Sigmoid colon (tissue), 7 donors: ENCODE measurements around the gene NXPH4. TPM values are rescaled to one million over a fixed set of nuclear protein-coding genes. Genes with fewer than 3 reads are reported as not detected.

ENCODE experiments used
- DNase-seq: peaks from one replicate; pipeline ENCODE4 v3.0.0-alpha.2; 2019
- H3K27ac ChIP-seq, 4 donors: fragments of 200-600 bp; sonication (generic); one replicate each; pipeline ENCODE4 v1.5.1; 2016 to 2019; ENCODE audit warnings: mild to moderate bottlenecking in 1 of 4
- H3K27me3 ChIP-seq, 3 donors: fragments of 200-600 bp; sonication (generic); one replicate each; pipeline ENCODE4 v1.5.1; 2019; ENCODE audit warnings: mild to moderate bottlenecking in 1 of 3
- H3K36me3 ChIP-seq, 4 donors: fragments of 200-600 bp; sonication (generic); one replicate each; pipeline ENCODE4 v1.5.1; 2016 to 2019
- H3K4me1 ChIP-seq, 4 donors: fragments of 200-600 bp; sonication (generic); one replicate each; pipeline ENCODE4 v1.5.1; 2017 to 2019
- H3K4me3 ChIP-seq, 4 donors: fragments of 200-600 bp; sonication (generic); one replicate each; pipeline ENCODE4 v1.5.1; 2017 to 2019; ENCODE audit warnings: mild to moderate bottlenecking in 2 of 4, moderate library complexity in 1 of 4
- H3K9me3 ChIP-seq, 4 donors: fragments of 200-600 bp in 3 of 4; sonication (generic) in 3 of 4; one replicate each; pipeline versions ENCODE4 v1.5.1 to v1.6.1; 2013 to 2019
- CTCF ChIP-seq, 4 experiments: fragments of 450-650 bp in 3 of 4; fragments of 200-600 bp in 1 of 4; IDR thresholded peaks; one replicate each; pipeline ENCODE4 v1.5.1; 2016 to 2019; ENCODE audit warnings: antibody characterized with exemption in 4 of 4, mild to moderate bottlenecking in 3 of 4, moderate library complexity in 2 of 4
- EP300 ChIP-seq, 4 donors: sonication (generic); formaldehyde crosslinking; IDR thresholded peaks; one replicate each; pipeline ENCODE4 v1.6.1; 2017; ENCODE audit warnings: antibody characterized with exemption in 4 of 4
- POLR2A ChIP-seq, 2 donors: fragments of 450-650 bp; IDR thresholded peaks; one replicate each; pipeline ENCODE4 v1.6.1; 2016; ENCODE audit warnings: antibody characterized with exemption in 2 of 2, mild to moderate bottlenecking in 2 of 2, moderate library complexity in 2 of 2
- POLR2AphosphoS5 ChIP-seq, 4 donors: sonication (generic); formaldehyde crosslinking; IDR thresholded peaks; one replicate each; pipeline ENCODE4 v1.6.1; 2017; ENCODE audit warnings: antibody characterized with exemption in 4 of 4
- WGBS, 2 donors: extraction: QIAGEN DNeasy Blood & Tissue Kit; methylation state at CpG; one replicate each; pipeline ENCODE4 v1.1.7; 2013; 5-methylcytosine and 5-hydroxymethylcytosine counted together
- intact Hi-C: fragments of 100-400 bp; cut with DNase I; formaldehyde crosslinking; loops from one replicate; pipeline ENCODE4 v1.15.1; 2023
- polyA plus RNA-seq, 3 donors: library from polyadenylated mRNA; stranded (reverse); fragments of 200-250 nt; gene quantifications; one replicate each; pipeline ENCODE4 v1.2.3, GENCODE V29; 2013
- total RNA-seq, 4 donors: library from RNA; depleted of rRNA; stranded (reverse); fragments of >200 nt; gene quantifications; one replicate each; pipeline ENCODE4 v1.1.0, GENCODE V29; 2016
- donor health status: healthy with polysubstance abuse.
- donor health status: Bipolar disorder and iron deficiency.
- donor health status: healthy.

Gene NXPH4
- total and polyA plus RNA-seq, 7 donors: 0.13 TPM; not detected in 6

DNA sequence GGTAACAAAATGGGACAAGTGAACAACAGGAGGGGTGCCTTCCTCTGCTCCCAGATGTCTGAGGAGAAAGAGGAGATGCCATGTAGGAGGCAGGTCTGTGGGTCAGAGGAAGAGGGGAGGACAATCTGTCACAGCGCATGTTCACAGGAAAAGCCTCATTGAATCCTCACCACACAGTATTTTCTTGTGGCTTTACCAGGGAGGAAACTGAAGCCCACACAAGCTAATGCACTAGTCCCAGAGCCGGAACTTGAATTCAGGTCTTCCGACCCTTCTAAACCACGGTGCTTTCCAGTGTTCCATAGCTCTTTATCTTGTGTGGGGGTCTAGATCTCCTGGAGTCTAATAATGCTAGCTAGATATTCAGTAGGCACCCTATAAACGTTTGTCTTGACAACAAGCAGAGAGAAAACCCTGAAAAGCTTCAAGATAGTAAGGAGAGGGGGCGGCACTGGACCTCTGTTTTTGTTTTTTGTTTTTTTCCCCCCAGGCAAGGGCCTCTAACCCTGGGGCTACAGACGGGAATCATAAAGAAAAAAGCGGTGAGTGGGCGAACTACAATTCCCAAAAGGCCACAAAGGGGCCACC is 12.5 kb downstream of the NXPH4 start:
- Histone ChIP-seq H3K36me3 (peaks cover 4 to 30% (median 19%) of the 10 kb centered on the region in 4 donors), H3K9me3 (no peaks in the 10 kb centered on the region), H3K4me1 (peaks cover 0 to 37% (median 28%) of the 10 kb centered on the region in 4 donors), H3K27ac (peak overlapping the region in 2 of 4 donors; percentile 73 to 79), H3K4me3 (peak overlapping the region in 3 of 4 donors; percentile 49 to 71 (median 64)), H3K27me3 (peaks cover 28 to 38% (median 34%) of the 10 kb centered on the region in 3 donors)
- no peak for DNase-seq
- 7 to 14% methylated on average over 9 of the region's 9 CpGs for WGBS, 2 donors
- intact Hi-C loops: no loop called here
- TF ChIP-seq EP300 (IDR thresholded peaks at IDR 0.05) (no peak), POLR2A (IDR thresholded peaks at IDR 0.05) (no peak), POLR2AphosphoS5 (IDR thresholded peaks at IDR 0.05) (no peak), CTCF (IDR thresholded peaks at IDR 0.05) (peak in 3 of 4 experiments; percentile 3 to 57 (median 24))

- peaks cover 0 to 37% (median 27%) of the 10 kb centered on the region in 4 donors for H3K4me1 ChIP-seq
- DNase-seq: peak; percentile 97
- H3K27ac ChIP-seq: peak within 1 kb of the TSS; percentile 50 to 79 (median 69)
- TF ChIP-seq EP300 (IDR thresholded peaks at IDR 0.05) (no peak), POLR2A (IDR thresholded peaks at IDR 0.05) (no peak), POLR2AphosphoS5 (IDR thresholded peaks at IDR 0.05) (peak in 2 of 4 donors; percentile 51 to 67), CTCF (IDR thresholded peaks at IDR 0.05) (peak in 2 of 4 experiments; percentile 1 to 3)
- 0 to 1% methylated on average over 42 of the region's 42 CpGs for WGBS, 2 donors
- peaks cover 22 to 32% (median 28%) of the 10 kb centered on the region in 3 donors for H3K27me3 ChIP-seq
- H3K4me3 ChIP-seq: peak within 1 kb of the TSS; percentile 43 to 71 (median 56)
- no peaks in the 10 kb centered on the region for H3K9me3 ChIP-seq
- peaks cover 4 to 37% (median 20%) of the 10 kb centered on the region in 4 donors for H3K36me3 ChIP-seq
- intact Hi-C loops: no loop called here
Measured at GRCh38 chr12:57229634-57230380, 13.2 kb downstream of the NXPH4 start, which contains the start of gene SHMT2. Gene SHMT2 (plus strand): TSS chr12:57229711. CDS start chr12:57229779, 68 bp downstream.

GRCh38 chr12:57230381-57231155 is 14.0 kb downstream of the NXPH4 start:
- Histone ChIP-seq H3K9me3 (no peaks in the 10 kb centered on the region), H3K4me3 (peak overlapping the region; percentile 43 to 71 (median 56)), H3K27ac (peak overlapping the region in 1 of 4 donors; percentile 79), H3K4me1 (peaks cover 0 to 30% (median 20%) of the 10 kb centered on the region in 4 donors), H3K36me3 (peaks cover 4 to 39% (median 20%) of the 10 kb centered on the region in 4 donors), H3K27me3 (peaks cover 14 to 30% (median 23%) of the 10 kb centered on the region in 3 donors)
- no peak for TF ChIP-seq EP300 (IDR thresholded peaks at IDR 0.05)
- no peak for TF ChIP-seq CTCF (IDR thresholded peaks at IDR 0.05)
- no peak for TF ChIP-seq POLR2AphosphoS5 (IDR thresholded peaks at IDR 0.05)
- peak in 1 of 2 donors; percentile 4 for TF ChIP-seq POLR2A (IDR thresholded peaks at IDR 0.05)
- DNase-seq: no peak
- WGBS, 2 donors: 56 to 65% methylated on average over 10 of the region's 10 CpGs
- intact Hi-C loops: no loop called here

- intact Hi-C loops: no loop called here
- no peak for TF ChIP-seq CTCF (IDR thresholded peaks at IDR 0.05)
- no peak for TF ChIP-seq EP300 (IDR thresholded peaks at IDR 0.05)
- TF ChIP-seq POLR2AphosphoS5 (IDR thresholded peaks at IDR 0.05): no peak
- no peak for TF ChIP-seq POLR2A (IDR thresholded peaks at IDR 0.05)
- DNase-seq: no peak
- H3K9me3 ChIP-seq: no peaks in the 10 kb centered on the region
- peaks cover 4 to 39% (median 20%) of the 10 kb centered on the region in 4 donors for H3K36me3 ChIP-seq
- peaks cover 0 to 27% (median 18%) of the 10 kb centered on the region in 4 donors for H3K4me1 ChIP-seq
- H3K27ac ChIP-seq: no peak overlapping the region
- WGBS, 2 donors: 94 to 95% methylated on average over 13 of the region's 13 CpGs
- peaks cover 10 to 30% (median 23%) of the 10 kb centered on the region in 3 donors for H3K27me3 ChIP-seq
- no peak overlapping the region for H3K4me3 ChIP-seq
Measured at GRCh38 chr12:57231276-57232021, 14.9 kb downstream of the NXPH4 start.
